Trophoblast cell (in vitro differentiated cells and primary cell): Measurements from ENCODE around the gene SLC38A6.

Source experiments
- DNase-seq, 2 donors: peaks; one replicate each; pipeline ENCODE4 v3.0.0-alpha.2; 2016
- H2AFZ ChIP-seq: 2 replicates; pipeline ENCODE4 v1.6.1; 2013; ENCODE audit warnings: low read length, moderate library complexity, mild to moderate bottlenecking; ENCODE audit not compliant: insufficient read depth, poor library complexity
- H2AK5ac ChIP-seq: 2 replicates; pipeline ENCODE4 v1.6.1; 2013; ENCODE audit warnings: mild to moderate bottlenecking, low read length
- H2BK120ac ChIP-seq: 2 replicates; pipeline ENCODE4 v1.6.1; 2013; ENCODE audit warnings: low read length, mild to moderate bottlenecking, moderate library complexity; ENCODE audit not compliant: insufficient read depth, poor library complexity
- H2BK12ac ChIP-seq: 2 replicates; pipeline ENCODE4 v1.6.1; 2013; ENCODE audit warnings: mild to moderate bottlenecking, low read length, moderate library complexity
- H2BK5ac ChIP-seq: 2 replicates; pipeline ENCODE4 v1.6.1; 2013; ENCODE audit warnings: low read length, low read depth, moderate library complexity, mild to moderate bottlenecking; ENCODE audit not compliant: poor library complexity
- H3K14ac ChIP-seq: 2 replicates; pipeline ENCODE4 v1.6.1; 2013; ENCODE audit warnings: mild to moderate bottlenecking, low read length
- H3K18ac ChIP-seq: 2 replicates; pipeline ENCODE4 v1.6.1; 2013; ENCODE audit warnings: mild to moderate bottlenecking, low read length
- H3K23ac ChIP-seq: 2 replicates; pipeline ENCODE4 v1.6.1; 2013; ENCODE audit warnings: low read length
- H3K27ac ChIP-seq: 2 replicates; pipeline ENCODE4 v1.5.1; 2013; ENCODE audit warnings: low read depth, mild to moderate bottlenecking, inconsistent platforms, low read length, moderate library complexity
- H3K27me3 ChIP-seq: 2 replicates; pipeline ENCODE4 v1.6.1; 2013; ENCODE audit warnings: inconsistent platforms, mild to moderate bottlenecking, low read length, moderate library complexity; ENCODE audit not compliant: insufficient read depth
- H3K36me3 ChIP-seq, 2 experiments: 1 replicate in 1 of 2; 2 replicates in 1 of 2; pipeline ENCODE4 v1.6.1; 2013; ENCODE audit warnings: low read length in 2 of 2, mild to moderate bottlenecking in 2 of 2, moderate library complexity in 1 of 2; ENCODE audit not compliant: insufficient read depth in 2 of 2, control insufficient read depth in 1 of 2
- H3K4ac ChIP-seq: 2 replicates; pipeline ENCODE4 v1.6.1; 2013; ENCODE audit warnings: low read depth, mild to moderate bottlenecking, low read length, moderate library complexity
- H3K4me1 ChIP-seq, 2 experiments: 1 replicate in 1 of 2; 2 replicates in 1 of 2; pipeline ENCODE4 v1.6.1; 2013; ENCODE audit warnings: low read length in 2 of 2, mild to moderate bottlenecking in 2 of 2, moderate library complexity in 1 of 2; ENCODE audit not compliant: insufficient read depth in 2 of 2, control insufficient read depth in 1 of 2
- H3K4me2 ChIP-seq: 2 replicates; pipeline ENCODE4 v1.6.1; 2013; ENCODE audit warnings: inconsistent platforms, mild to moderate bottlenecking, low read length, moderate library complexity
- H3K4me3 ChIP-seq: 2 replicates; pipeline ENCODE4 v1.5.1; 2013; ENCODE audit warnings: mild to moderate bottlenecking, low read depth, low read length, inconsistent platforms
- H3K79me1 ChIP-seq: one replicate; pipeline ENCODE4 v1.6.1; 2013; ENCODE audit warnings: low read length
- H3K79me2 ChIP-seq: 2 replicates; pipeline ENCODE4 v1.6.1; 2013; ENCODE audit warnings: low read length, mild to moderate bottlenecking; ENCODE audit not compliant: control insufficient read depth, insufficient read depth, poor library complexity
- H3K9ac ChIP-seq: 2 replicates; pipeline ENCODE4 v1.6.1; 2013; ENCODE audit warnings: mild to moderate bottlenecking, low read length
- H3K9me3 ChIP-seq: 2 replicates; pipeline ENCODE4 v1.6.1; 2013; ENCODE audit warnings: low read depth, mild to moderate bottlenecking, control low read depth, inconsistent platforms, low read length; ENCODE audit not compliant: insufficient read depth
- H4K12ac ChIP-seq: 2 replicates; pipeline ENCODE4 v1.6.1; 2013; ENCODE audit warnings: low read depth, mild to moderate bottlenecking, low read length, moderate library complexity
- H4K8ac ChIP-seq: 2 replicates; pipeline ENCODE4 v1.6.1; 2013; ENCODE audit warnings: low read depth, mild to moderate bottlenecking, low read length, moderate library complexity
- H4K91ac ChIP-seq: one replicate; pipeline ENCODE4 v1.6.1; 2013; ENCODE audit warnings: low read depth, mild to moderate bottlenecking, low read length, moderate library complexity
- WGBS: extraction: QIAGEN DNeasy Blood & Tissue Kit; methylation state at CpG from one replicate; pipeline ENCODE4 v1.1.7; 2013; ENCODE audit warnings: missing lambda C conversion rate; ENCODE audit not compliant: insufficient read length, insufficient coverage; ENCODE audit errors: extremely low coverage; 5-methylcytosine and 5-hydroxymethylcytosine counted together

The SLC38A6 gene

GRCh38 chr14:60974090-60974651, 6.9 kb upstream of the SLC38A6 start:
- H3K4me3 ChIP-seq, result no peak overlapping the region
- H3K9me3 ChIP-seq, result no peaks in the 10 kb centered on the region
- no peak overlapping the region for H3K27ac ChIP-seq
- no CpG with 5 or more reads among the region's 6 CpGs for WGBS
- no peak overlapping the region for H2AFZ ChIP-seq
- H3K4ac ChIP-seq, result no peak overlapping the region
- H3K4me2 ChIP-seq, result no peak overlapping the region
- no peak overlapping the region for H3K18ac ChIP-seq
- no peak overlapping the region for H2BK120ac ChIP-seq
- H3K4me1 ChIP-seq, result no peaks in the 10 kb centered on the region
- H3K9ac ChIP-seq, result no peak overlapping the region
- H3K79me2 ChIP-seq, result no peaks in the 10 kb centered on the region
- no peak overlapping the region for H4K12ac ChIP-seq
- no peak overlapping the region for H4K91ac ChIP-seq
- H2BK5ac ChIP-seq, result no peak overlapping the region
- no peak overlapping the region for H3K23ac ChIP-seq
- peaks cover 0 to 8% of the 10 kb centered on the region in 2 experiments for H3K36me3 ChIP-seq
- H2AK5ac ChIP-seq, result no peak overlapping the region
- no peaks in the 10 kb centered on the region for H3K79me1 ChIP-seq
- no peaks in the 10 kb centered on the region for H3K27me3 ChIP-seq
- DNase-seq, result no peak
- H2BK12ac ChIP-seq, result no peak overlapping the region
- H4K8ac ChIP-seq, result no peak overlapping the region
- H3K14ac ChIP-seq, result no peak overlapping the region

- Histone ChIP-seq H2BK5ac (no peak overlapping the region), H2BK12ac (no peak overlapping the region)
Observed at GRCh38 chr14:60975551-60975950, 5.5 kb upstream of the SLC38A6 start.

GRCh38 chr14:60977847-60978246, 3.2 kb upstream of the SLC38A6 start:
- no peak overlapping the region for H2AFZ ChIP-seq
- H2BK5ac ChIP-seq, result no peak overlapping the region
- H2BK120ac ChIP-seq, result no peak overlapping the region
- no peaks in the 10 kb centered on the region for H3K9me3 ChIP-seq
- H3K14ac ChIP-seq, result no peak overlapping the region
- H4K91ac ChIP-seq, result no peak overlapping the region
- no peak overlapping the region for H3K23ac ChIP-seq
- no peak overlapping the region for H3K4me2 ChIP-seq
- no peak for DNase-seq
- peaks cover 0 to 6% of the 10 kb centered on the region in 2 experiments for H3K36me3 ChIP-seq
- no peak overlapping the region for H3K18ac ChIP-seq
- H3K4me3 ChIP-seq, result no peak overlapping the region
- H3K79me2 ChIP-seq, result peaks cover 6% of the 10 kb centered on the region
- no peak overlapping the region for H4K8ac ChIP-seq
- no peak overlapping the region for H2BK12ac ChIP-seq
- H3K4ac ChIP-seq, result no peak overlapping the region
- no peak overlapping the region for H2AK5ac ChIP-seq
- H3K27me3 ChIP-seq, result no peaks in the 10 kb centered on the region
- no peak overlapping the region for H4K12ac ChIP-seq
- no peaks in the 10 kb centered on the region for H3K4me1 ChIP-seq
- WGBS, result no CpG with 5 or more reads among the region's 2 CpGs
- no peak overlapping the region for H3K9ac ChIP-seq
- H3K79me1 ChIP-seq, result peaks cover 7% of the 10 kb centered on the region
- no peak overlapping the region for H3K27ac ChIP-seq

More at GRCh38 chr14:60975551-60975950, 5.5 kb upstream of the SLC38A6 start:
- Histone ChIP-seq H3K9me3 (no peaks in the 10 kb centered on the region), H3K4ac (no peak overlapping the region), H4K12ac (no peak overlapping the region), H3K4me1 (no peaks in the 10 kb centered on the region), H3K36me3 (peaks cover 0 to 8% of the 10 kb centered on the region in 2 experiments), H2BK120ac (no peak overlapping the region), H3K4me3 (no peak overlapping the region), H4K8ac (no peak overlapping the region), H3K14ac (no peak overlapping the region), H3K9ac (no peak overlapping the region), H3K23ac (no peak overlapping the region), H3K79me1 (no peaks in the 10 kb centered on the region), H3K18ac (no peak overlapping the region), H3K27ac (no peak overlapping the region), H3K27me3 (no peaks in the 10 kb centered on the region), H2AK5ac (no peak overlapping the region), H2AFZ (no peak overlapping the region), H3K79me2 (no peaks in the 10 kb centered on the region), H4K91ac (no peak overlapping the region), H3K4me2 (no peak overlapping the region)
- WGBS, result no CpG with 5 or more reads among the region's 2 CpGs
- DNase-seq, result no peak

GRCh38 chr14:60981633-60982455, 799 bp downstream of the SLC38A6 start:
- peak overlapping the region; percentile 86 for H4K8ac ChIP-seq
- peak overlapping the region; percentile 49 for H2BK5ac ChIP-seq
- peak overlapping the region; percentile 88 for H3K4me3 ChIP-seq
- peak overlapping the region; percentile 28 for H4K91ac ChIP-seq
- peaks cover 6% of the 10 kb centered on the region for H3K79me2 ChIP-seq
- no peak overlapping the region for H4K12ac ChIP-seq
- H3K9ac ChIP-seq, result peak overlapping the region; percentile 69
- H2AK5ac ChIP-seq, result no peak overlapping the region
- H3K14ac ChIP-seq, result peak overlapping the region; percentile 45
- H3K79me1 ChIP-seq, result peaks cover 7% of the 10 kb centered on the region
- 100% methylated on average over 1 of the region's 12 CpGs for WGBS
- peak overlapping the region; percentile 48 for H2BK120ac ChIP-seq
- H3K4me1 ChIP-seq, result no peaks in the 10 kb centered on the region
- no peaks in the 10 kb centered on the region for H3K9me3 ChIP-seq
- peak overlapping the region; percentile 65 for H2AFZ ChIP-seq
- H3K23ac ChIP-seq, result no peak overlapping the region
- no peak overlapping the region for H2BK12ac ChIP-seq
- peaks cover 0 to 4% of the 10 kb centered on the region in 2 experiments for H3K36me3 ChIP-seq
- no peaks in the 10 kb centered on the region for H3K27me3 ChIP-seq
- H3K4ac ChIP-seq, result no peak overlapping the region
- peak overlapping the region; percentile 40 for H3K27ac ChIP-seq
- peak; percentile 31 to 66 for DNase-seq
- no peak overlapping the region for H3K18ac ChIP-seq
- H3K4me2 ChIP-seq, result peak overlapping the region; percentile 89
